Amniotic stem cell (primary cell): Measurements from ENCODE around the gene RIOX2.

Source experiments
- DNase-seq: peaks from one replicate; lab custom pipeline; 2025; lab: John Stamatoyannopoulos, UW

Gene RIOX2

DNA sequence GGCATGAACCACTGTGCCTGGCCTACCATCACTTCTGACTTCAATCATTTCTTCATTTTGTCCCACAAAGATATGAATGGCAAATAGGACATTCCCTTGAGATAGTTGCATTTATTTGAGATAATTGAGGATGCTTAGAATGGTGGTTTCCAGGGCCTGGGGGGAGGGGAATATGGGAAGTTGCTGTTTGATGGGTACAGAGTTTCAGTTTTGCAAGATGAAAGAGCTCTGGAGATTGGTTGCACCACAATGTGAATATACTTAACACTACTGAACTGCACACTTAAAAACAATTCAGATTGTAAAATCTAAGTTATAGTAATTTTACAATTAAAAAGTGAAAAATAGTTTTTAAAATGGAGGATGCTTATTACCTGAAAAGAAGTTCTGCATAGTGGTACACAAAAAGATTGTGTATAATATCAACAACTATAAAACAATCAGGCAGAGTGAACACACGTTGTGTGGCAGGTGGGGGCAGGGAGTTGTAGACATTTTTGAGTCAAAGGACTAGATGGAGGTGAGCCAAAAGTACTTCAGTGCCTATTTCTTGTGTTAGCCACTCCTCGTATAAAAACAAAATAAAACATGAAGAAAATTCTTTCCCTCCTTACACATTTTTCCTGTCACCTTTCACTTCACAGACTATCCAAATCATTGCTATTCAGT, 18.5 kb upstream of the RIOX2 start:
- DNase-seq, result no peak

DNA sequence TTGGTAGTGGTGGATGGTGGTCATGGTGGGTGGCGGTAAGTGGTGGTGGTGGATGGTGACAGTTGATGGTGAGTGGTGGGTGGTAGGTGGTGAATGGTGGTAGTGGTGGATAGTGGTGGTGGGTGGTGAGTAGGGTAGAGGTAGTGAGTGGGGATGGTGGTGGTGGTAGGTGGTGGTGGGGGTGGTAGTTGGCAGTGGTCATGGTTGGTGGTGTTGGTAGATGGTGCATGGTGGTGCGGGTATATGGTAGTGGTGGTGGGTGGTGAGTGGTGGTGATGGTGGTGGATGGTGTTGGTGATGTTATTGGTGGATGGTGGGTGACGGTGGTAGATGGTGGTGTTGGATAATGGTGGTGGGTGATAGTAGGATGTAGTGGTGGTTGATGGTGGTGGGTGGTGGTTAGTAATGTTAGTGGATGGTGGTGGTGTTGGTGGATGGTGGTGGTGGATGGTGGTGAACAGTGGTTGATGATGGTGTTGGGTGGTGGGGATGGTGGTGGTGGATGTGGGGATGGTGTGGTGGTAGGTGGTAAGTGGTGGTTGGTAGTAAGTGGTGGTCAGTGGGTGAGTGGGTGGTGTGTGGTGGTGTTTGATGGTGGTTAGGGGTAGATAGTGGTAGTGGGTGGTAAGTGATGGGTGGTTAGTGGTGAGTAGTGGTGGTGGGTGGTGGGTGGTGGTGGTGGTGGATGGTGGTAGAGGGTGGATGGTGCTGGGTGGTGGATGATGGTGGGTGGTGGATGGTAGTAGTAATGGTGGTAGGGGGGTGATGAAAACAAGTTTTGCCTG, 16.7 kb upstream of the RIOX2 start:
- no peak for DNase-seq

DNA sequence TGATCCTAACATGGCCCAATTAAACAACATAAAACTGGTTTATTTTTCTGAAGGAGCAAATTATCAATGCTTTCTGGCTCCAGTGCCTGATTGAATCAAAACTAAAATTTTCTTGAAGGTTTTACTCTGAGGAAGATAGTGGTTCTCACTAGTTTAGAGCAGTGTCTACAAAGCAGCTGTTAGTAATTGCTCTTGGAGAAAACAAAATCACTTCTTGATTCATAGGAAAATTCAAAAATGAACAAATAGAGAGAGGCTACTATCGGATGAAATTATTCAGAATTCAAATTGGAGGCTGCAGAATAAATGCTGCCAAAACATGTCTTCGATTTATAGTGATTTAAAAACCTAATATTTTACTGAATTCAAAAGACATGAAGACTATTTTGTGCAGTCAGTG, 15.1 kb upstream of the RIOX2 start:
- DNase-seq, result no peak

DNA sequence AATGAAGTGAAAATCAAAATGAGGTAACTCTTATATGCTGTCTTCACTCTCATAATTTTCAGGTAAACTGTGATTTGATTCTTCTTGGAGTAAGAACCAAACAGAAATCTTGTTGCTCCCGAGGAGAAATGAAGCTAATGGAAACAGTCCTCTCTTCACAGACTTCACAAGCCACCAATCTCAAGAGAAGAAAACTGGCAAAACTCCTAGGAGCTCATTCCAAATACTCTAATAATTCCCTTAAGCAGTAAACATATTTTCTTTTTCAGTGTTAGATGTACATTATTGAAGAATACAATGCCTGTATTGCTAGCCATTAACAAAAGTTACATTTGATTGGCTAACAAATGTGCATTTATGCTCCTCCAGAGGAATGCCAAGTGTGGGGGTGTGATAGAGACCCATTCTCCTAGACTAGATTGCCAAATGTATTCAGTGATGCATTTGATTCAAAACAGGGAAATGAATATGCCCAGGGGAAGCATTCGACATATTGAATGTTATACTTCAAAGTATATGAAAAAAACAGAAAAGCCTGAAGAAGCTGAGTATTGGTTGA, 11.8 kb upstream of the RIOX2 start:
- DNase-seq, result no peak

DNA sequence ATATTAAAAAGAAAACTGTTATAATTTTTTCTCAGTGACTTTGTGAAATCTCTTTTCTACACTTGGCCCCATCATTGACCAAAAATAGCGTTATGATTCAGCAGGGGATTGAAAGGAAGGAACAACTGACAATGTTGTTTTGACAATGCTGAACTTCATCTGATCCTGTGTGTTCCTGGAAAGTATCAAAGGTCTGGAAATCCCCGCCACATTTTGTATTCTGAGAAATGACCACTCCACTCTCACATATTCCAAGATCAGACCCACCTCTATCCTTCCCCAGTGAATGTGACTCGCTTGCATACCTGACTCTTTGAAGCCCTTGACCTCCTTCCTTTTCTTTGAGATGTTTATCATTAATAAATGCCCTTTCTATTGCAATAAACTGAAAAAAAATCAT, 9.7 kb upstream of the RIOX2 start:
- no peak for DNase-seq

DNA sequence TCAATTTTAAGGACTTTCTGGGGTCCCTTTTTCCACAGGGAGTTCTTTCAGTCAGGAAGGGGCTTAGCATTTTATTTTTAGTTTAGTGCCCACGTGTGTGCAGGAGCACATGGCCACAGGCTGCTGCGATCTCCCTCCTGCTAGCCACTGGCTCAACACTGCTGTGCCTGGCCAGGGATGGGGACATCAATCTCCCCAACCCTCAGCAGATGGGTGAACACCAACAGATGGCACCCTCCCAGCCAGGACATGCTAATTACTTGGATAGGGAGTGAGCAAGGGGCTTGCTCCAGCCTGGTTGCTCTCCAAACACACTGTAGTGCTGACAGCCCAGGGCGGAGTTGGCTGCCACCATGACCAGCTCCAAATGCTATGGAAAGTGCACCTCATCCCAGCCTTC, 7.4 kb upstream of the RIOX2 start:
- no peak for DNase-seq

DNA sequence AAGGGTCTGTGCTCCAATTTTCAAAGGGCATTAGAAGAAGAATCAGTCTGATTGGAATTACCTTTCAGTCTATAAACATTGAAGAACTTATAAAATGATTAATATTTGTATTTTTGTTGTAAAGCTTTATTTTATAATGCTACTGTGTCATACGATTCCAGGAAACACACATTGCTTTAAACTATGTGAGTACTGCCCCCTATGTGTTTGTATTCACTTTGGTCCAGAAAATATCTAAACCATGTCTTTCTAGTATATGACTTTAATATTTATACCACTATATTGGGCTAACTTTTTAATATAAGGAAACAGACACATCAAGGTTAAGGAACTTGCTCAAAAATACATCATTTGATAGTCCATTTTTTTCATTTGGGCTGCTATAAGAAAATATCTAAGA, 3.2 kb upstream of the RIOX2 start:
- no peak for DNase-seq

DNA sequence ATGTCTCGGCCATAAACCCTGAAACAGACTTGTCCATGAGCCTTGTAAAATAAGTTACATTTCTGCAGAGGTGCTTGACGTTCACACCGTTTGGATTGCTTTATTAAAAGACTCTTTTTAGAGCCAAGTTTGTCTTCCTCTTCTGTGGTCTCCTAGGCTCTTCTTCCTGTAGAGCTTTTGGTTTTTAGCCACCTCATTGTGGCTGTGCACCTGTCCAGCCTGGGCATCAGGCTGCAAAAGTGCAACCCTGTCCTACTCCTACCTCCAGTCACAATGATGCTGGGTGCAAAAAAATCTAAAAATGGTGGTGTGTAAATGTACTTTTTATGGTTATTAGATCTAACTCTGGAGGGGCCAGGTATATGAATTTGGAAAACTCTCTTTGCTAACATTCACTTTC, 2.8 kb upstream of the RIOX2 start:
- no peak for DNase-seq

DNA sequence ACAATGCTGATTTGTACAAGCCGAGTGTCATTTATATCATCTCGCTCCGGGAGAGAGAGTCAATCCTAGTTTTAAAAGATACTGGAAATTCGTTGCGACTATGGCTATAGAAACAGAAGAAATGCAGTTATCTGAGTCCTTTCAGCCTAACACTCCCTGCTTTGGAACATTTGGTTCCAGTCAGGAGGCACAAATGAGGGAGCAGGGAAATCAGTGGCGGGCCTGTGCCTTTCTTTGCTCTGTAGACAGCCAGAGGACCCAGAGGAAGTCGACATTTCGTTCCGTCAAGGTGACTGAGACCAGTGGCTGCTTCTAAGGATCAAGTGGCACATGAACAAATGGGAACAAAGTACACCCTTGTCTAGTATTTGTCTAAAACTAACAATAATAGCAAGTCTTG, 745 bp upstream of the RIOX2 start:
- DNase-seq, result no peak

DNA sequence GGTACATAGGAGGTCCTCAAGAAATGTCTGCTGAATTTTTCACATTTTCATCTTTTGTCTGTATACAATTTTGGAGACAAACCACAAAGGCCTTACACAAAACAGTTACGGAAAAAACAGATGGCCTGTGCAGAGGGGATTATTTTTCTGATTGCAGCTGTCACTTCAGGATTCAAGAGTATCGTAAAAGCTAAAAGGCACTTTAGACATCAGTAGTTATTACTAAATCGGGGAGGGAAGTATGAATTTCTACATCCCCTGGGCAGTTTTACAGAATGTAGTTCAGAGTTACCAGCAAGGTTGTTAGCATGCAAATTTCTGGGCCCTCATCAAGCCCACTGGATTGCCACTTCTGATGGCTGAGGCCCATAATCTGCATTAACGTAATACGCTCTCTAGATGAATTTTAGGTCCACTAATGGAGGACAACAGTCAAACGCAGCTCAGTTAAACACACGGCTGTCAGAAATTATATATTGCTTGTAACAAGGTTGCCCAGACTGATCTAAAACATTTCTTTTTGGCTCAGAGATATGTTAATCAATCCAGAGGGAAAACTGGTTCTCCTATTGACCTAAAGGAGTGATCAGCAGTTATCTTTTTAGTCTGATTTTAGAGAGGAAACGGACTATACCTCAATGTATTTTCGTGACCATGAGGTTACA, 1.1 kb downstream of the RIOX2 start:
- DNase-seq, result no peak

DNA sequence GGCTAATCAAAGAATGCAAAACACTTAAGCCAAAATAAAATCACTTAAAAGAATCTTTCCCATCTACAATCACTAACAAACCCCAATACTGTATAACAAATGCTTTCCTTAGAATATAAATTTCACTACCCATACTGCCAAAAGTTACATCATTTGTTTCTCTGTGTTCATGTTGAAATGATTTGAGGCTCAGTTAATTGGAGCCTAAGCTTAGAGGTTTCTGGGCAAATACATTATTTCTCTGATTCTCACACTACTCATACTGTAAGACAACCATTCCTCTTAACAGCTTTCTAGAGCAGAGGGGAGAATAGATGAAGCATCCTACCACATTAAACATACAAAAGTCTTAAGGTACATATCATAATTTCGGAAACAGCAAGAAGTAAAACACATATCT, 2.1 kb downstream of the RIOX2 start:
- no peak for DNase-seq

DNA sequence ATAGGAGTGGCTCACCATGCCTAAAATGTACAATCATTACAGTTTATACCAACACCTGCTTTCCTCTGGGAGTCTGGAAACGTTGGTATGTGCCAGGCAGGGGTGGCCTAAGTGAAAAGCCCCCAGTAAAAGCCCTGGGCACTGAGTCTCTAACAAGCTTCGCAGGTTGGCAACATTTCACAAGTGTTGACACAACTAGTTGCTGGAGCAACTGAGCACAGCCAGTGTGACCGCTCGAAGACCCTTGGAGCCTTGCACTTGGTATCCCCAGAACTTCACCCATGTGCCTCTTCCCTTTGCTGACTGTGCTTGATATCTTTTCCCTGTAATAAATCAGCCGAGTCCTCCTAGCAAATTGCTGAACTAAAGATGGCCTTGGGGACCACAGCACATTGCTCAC, 2.7 kb downstream of the RIOX2 start:
- no peak for DNase-seq

DNA sequence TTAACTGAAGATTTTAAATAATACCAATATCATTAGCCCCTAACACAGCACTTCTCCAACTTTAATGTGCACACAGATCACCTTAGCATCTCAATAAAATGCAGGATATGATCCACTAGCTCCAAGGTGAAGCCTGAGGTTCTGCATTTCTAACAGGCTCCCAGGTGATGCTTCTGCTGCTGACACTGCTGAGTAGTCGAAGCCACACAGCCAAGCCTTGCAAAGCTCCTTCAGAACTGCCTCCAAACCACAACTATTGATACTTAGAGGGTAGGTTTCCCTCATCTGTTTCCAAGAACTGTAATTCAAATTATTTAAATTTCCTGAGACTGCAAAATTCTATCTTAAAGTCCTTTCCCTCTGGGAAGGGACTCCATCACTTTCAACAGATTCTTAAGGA, 3.9 kb downstream of the RIOX2 start:
- DNase-seq, result no peak

DNA sequence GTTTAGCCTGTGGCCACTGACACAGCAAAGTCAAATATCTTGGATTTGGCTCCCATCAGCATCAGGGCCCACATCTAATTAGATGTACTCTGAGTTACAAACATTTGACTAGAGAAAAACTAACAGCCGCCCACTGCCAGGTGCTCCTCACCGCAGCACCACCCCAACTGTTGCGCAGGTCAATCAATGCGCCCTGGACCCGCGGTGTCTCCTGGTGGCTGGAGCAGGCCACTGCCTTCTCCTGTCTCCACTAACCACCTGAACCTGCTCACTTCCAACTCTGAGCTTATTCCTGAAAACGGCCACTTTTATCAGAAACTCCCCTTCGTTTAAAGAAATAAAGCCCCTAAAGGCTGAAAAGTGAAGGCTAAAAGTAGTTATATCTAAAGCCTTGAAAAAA, 4.3 kb downstream of the RIOX2 start:
- no peak for DNase-seq

DNA sequence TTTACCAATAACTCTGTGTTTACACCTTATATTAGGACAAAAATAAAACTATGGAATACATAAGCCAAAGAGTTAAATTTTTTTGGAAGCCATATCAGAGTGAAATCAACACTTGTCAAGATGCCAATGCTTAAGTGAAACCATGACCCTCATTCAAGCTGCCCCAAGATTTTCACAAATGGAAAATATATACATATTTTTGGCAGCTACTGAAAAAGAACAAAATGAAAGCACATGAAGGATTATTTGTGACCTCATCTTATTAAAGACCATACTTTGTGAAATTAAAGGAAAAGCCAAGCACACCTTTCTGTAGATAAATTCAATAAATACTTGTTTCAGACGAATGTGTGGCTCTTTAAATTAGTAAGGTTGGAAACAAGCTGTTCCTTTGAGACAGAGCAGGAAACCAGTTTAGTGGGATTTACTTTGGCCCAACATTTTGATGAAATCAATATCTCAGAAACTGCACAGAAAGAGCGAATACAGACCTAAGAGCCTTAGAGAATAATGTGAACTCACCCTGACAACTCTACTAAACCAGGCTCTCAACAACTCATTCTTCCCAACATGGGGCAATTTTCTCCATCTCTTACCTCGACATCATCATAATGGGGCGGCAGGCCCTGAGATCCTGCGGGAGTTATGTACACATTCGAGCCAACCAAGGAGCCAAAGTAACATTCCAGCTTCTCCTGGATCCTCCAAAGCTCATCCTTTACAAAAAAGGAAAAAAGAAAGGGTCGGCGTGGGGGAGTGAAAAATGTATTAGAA, 11.1 kb downstream of the RIOX2 start:
- DNase-seq, result no peak

DNA sequence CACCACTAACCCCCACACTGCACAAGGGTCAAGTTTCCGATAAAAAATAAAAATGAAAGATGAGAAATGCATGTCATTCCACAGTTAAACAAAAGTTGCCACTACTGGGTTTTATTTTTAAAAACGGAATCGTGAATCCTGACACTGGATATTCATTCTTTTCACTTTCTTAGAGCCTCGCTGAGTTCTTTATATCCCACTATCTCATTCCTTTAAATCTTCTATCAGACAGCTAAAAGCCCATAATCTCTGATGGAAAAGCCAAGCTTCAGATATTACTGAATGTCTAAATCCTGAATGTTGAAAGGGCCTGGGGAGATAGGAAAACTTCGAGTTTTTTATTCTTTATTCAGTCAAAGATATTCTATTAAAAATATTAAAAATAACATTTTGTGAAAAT, 11.7 kb downstream of the RIOX2 start:
- DNase-seq, result no peak

DNA sequence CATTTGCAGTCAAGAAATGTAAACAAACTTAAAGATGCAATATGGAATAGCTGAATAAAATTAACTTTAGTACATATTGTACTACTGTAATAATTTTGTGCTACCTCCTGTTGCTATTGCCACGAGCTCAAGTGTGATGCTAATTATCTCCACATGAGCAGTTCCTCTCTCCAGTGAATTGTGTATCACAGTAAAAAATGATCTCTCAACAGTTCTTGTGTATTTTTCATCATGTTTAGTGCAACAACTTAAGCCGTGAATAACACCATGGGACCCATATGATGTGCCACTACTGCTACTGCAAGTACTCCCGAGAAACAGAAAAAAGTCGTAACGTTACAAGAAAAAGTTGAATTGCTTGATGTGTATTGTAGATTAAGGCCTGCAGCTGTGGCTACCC, 12.4 kb downstream of the RIOX2 start:
- DNase-seq, result no peak

DNA sequence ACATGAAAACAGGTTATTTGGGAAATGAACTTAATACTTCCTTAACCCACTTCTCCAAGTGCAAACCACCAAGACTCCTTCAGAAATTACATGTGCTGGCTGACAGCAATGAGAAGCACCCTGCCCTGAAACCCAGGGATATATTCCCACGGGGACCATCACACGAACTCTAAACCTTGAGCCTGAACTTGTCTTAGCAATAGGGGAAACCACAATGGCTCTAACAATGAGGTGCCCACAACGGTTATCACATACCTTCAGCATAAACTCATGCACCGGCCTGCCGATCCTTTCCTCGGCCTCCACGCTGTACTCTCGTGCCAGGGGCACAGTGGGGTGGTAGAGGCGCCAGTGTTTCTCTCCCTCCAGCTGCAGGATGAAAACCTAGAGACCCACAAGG, 13.4 kb downstream of the RIOX2 start:
- DNase-seq, result no peak

DNA sequence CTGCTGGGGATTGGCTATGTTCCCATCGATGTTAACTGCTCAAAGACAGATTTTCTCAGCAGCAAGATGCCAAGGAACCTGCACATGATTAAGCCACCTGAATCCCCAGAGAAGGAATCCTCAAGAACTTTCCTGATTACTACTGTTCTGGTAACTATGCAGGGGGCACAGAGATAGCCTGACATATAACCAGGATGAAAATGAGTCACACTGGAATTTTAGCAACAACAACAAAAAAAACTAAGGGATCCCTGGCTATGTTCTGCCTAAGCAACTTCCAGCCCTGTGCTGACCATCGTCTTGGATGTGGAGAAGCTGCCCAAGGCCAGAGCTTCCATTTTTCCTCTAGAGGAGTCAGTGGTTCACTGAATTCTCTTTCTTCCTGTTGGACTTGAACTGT, 13.8 kb downstream of the RIOX2 start:
- no peak for DNase-seq

DNA sequence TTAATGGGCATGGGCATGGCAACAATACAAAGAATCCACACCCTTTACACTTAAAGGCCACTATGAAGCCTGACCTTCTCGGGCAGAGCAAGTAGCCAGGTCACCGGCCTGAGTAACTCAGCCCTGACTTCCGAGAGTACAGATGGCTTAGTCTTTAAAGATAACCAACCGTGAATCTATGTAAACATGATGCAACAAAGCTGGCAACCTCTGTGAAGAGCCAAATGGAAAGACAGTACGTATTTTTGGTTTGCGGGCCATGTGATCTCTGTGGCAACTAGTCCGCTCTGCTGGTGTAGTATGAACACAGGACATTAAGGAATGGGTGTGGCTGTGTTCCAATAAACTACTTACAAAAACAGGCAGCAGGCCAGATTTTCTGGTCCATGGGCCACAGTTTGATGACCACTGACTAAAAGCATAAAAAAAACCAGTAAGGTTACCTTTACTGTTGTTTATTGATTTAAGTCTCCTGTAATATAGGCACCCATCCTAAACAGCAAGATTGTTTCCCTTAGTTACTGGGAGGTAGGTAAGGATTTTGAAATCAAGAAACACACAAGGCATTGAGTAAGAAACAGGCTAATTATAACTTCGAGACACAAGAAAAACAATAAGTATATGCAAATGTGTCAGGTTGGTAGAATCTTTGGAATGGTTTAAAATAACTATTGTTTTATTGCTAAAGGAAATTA, 14.5 kb downstream of the RIOX2 start:
- no peak for DNase-seq

DNA sequence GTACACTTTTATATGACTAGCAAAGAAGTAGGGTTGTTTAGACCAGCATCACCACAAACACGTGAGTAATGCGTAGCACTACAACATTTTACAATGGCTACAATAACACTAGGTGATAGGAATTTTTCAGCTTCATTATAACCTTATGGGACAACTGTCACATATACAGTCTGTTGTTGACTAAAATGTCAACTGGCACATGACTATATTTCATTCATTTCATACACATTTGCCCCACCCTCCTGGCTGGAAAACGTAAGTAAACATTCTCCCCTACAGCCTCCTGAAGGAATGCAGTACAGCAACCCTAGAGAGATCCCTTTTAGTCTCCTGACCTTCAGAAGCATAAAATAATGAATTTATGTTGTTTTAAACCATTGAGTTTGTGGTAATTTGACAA, 16.2 kb downstream of the RIOX2 start:
- no peak for DNase-seq
